OCI-LY7 (cell line): Measurements from ENCODE around the gene TIGD2. TPM values are rescaled to one million over a fixed set of nuclear protein-coding genes. Genes with fewer than 3 reads are reported as not detected.

Source experiments
- BruUV-seq: library from RNA; stranded (reverse); fragments of 400-500 nt; replicated peaks from 2 replicates; lab custom pipeline; 2021; lab: Mats Ljungman, UMichigan
- CTCF ChIA-PET: fragments of 300-600 bp; sonication (Branson Sonifier 250); formaldehyde crosslinking; loops from one replicate; lab custom pipeline; 2022; ENCODE audit warnings: antibody characterized with exemption; ENCODE audit not compliant: unreplicated experiment; lab: Charles Lee
- POLR2A ChIA-PET: fragments of 300-600 bp; sonication (Branson Sonifier 250); formaldehyde crosslinking; loops from one replicate; lab custom pipeline; 2022; ENCODE audit warnings: antibody characterized with exemption; lab: Charles Lee
- DNase-seq: peaks from one replicate; pipeline ENCODE4 v3.0.0-alpha.2; 2015; ENCODE audit warnings: low spot score
- H2AFZ ChIP-seq: fragments of 200-600 bp; sonication (generic), shearing (Covaris generic); 2 replicates; pipeline ENCODE4 v1.6.1; 2014; ENCODE audit warnings: mild to moderate bottlenecking, antibody characterized with exemption, low read length, moderate library complexity
- H3K27ac ChIP-seq: fragments of 200-600 bp; sonication (generic); 2 replicates; pipeline ENCODE4 v1.5.1; 2014; ENCODE audit warnings: mixed run types, low read depth, mild to moderate bottlenecking, moderate library complexity, low read length, inconsistent platforms; ENCODE audit not compliant: poor library complexity, severe bottlenecking
- H3K36me3 ChIP-seq: fragments of 200-600 bp; sonication (generic); 2 replicates; pipeline ENCODE4 v1.6.1; 2014; ENCODE audit warnings: mild to moderate bottlenecking, antibody characterized with exemption, low read length, moderate library complexity, mixed read lengths; ENCODE audit not compliant: insufficient read depth
- H3K4me1 ChIP-seq: fragments of 200-600 bp; sonication (generic); 2 replicates; pipeline ENCODE4 v1.5.1; 2014; ENCODE audit warnings: mild to moderate bottlenecking, low read length; ENCODE audit not compliant: insufficient read depth, poor library complexity, severe bottlenecking
- H3K4me2 ChIP-seq: fragments of 200-600 bp; sonication (generic); 2 replicates; pipeline ENCODE4 v1.6.1; 2014; ENCODE audit warnings: mild to moderate bottlenecking, low read length
- H3K4me3 ChIP-seq: fragments of 200-600 bp; sonication (generic); 2 replicates; pipeline ENCODE4 v1.5.1; 2014; ENCODE audit warnings: mild to moderate bottlenecking, low read depth, low read length; ENCODE audit not compliant: poor library complexity, severe bottlenecking
- H3K79me2 ChIP-seq: fragments of 200-600 bp; sonication (generic); 2 replicates; pipeline ENCODE4 v1.6.1; 2016; ENCODE audit warnings: low read depth, mild to moderate bottlenecking, low read length, moderate library complexity, mixed read lengths; ENCODE audit not compliant: insufficient read depth
- H3K9me2 ChIP-seq: fragments of 200-600 bp; sonication (generic); 2 replicates; pipeline ENCODE4 v1.6.1; 2016; ENCODE audit warnings: mild to moderate bottlenecking, low read length, mixed read lengths; ENCODE audit not compliant: insufficient read depth
- H3K9me3 ChIP-seq: fragments of 200-600 bp; sonication (generic); 2 replicates; pipeline ENCODE4 v1.6.1; 2014; ENCODE audit warnings: mild to moderate bottlenecking, mixed run types, low read length, mixed read lengths
- H4K20me1 ChIP-seq: fragments of 200-600 bp; sonication (generic); 2 replicates; pipeline ENCODE4 v1.6.1; 2014; ENCODE audit warnings: mild to moderate bottlenecking, antibody characterized with exemption, low read length, moderate library complexity, mixed read lengths; ENCODE audit not compliant: insufficient read depth
- EZH2phosphoT487 ChIP-seq: fragments of 200-600 bp; sonication (generic); IDR thresholded peaks from 2 replicates; pipeline ENCODE4 v1.6.1; 2018; ENCODE audit warnings: low read depth, borderline replicate concordance, mild to moderate bottlenecking, mixed run types, antibody characterized with exemption, low read length, moderate library complexity, mixed read lengths
- intact Hi-C: fragments of 100-400 bp; cut with micrococcal nuclease; formaldehyde crosslinking; loops from one replicate; pipeline ENCODE4 v1.10.0; 2022; ENCODE audit not compliant: unreplicated experiment
- total RNA-seq, 2 experiments: library from RNA; depleted of rRNA in 1 of 2; stranded (reverse); fragments of >200 nt in 1 of 2; shearing (Covaris generic) in 1 of 2; gene quantifications; 2 replicates each; pipeline ENCODE4 v1.2.3, GENCODE V29; 2014 to 2022
- TF ChIP-seq, protein P1 (sequence below): fragments of 200-600 bp; sonication (generic); conservative IDR thresholded peaks from 2 replicates; pipeline ENCODE4 v1.5.1; 2014; ENCODE audit warnings: mild to moderate bottlenecking, antibody characterized with exemption, low read length, moderate library complexity, mixed read lengths

Gene TIGD2
- total RNA-seq, 2 experiments from 2014 or later, result 6.3 to 10.0 TPM

DNA sequence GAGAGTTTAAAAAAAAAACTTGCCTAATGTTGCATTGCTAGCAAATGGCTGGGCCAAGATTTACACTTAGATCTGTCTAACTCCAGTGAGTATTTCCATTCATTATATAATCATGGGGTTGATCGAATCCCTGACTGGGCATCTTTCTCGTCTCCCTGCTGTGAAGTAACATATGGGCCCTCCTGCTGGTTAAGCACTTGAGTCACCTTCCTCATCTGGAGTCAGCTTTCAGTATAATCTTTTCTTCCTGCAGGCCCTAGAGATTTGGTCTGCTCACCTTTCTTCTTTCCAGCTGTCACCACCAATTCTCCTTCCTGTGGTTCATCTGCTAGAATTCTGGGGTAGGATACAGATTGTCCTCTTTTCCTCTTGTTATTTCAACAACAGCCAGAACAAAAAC is 41.6 kb downstream of the TIGD2 start:
- no peaks in the 10 kb centered on the region for H3K36me3 ChIP-seq
- no peak overlapping the region for H3K4me3 ChIP-seq
- no peaks in the 10 kb centered on the region for H3K9me3 ChIP-seq
- BruUV-seq, result no TSS peak
- TF ChIP-seq, protein P1, sequence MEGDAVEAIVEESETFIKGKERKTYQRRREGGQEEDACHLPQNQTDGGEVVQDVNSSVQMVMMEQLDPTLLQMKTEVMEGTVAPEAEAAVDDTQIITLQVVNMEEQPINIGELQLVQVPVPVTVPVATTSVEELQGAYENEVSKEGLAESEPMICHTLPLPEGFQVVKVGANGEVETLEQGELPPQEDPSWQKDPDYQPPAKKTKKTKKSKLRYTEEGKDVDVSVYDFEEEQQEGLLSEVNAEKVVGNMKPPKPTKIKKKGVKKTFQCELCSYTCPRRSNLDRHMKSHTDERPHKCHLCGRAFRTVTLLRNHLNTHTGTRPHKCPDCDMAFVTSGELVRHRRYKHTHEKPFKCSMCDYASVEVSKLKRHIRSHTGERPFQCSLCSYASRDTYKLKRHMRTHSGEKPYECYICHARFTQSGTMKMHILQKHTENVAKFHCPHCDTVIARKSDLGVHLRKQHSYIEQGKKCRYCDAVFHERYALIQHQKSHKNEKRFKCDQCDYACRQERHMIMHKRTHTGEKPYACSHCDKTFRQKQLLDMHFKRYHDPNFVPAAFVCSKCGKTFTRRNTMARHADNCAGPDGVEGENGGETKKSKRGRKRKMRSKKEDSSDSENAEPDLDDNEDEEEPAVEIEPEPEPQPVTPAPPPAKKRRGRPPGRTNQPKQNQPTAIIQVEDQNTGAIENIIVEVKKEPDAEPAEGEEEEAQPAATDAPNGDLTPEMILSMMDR, result no peak
- TF ChIP-seq EZH2phosphoT487, result no peak
- H4K20me1 ChIP-seq, result no peaks in the 10 kb centered on the region
- no peaks in the 10 kb centered on the region for H3K4me1 ChIP-seq
- H3K79me2 ChIP-seq, result no peaks in the 10 kb centered on the region
- ChIA-PET CTCF (no interaction called here), POLR2A (interaction anchor here (1.2 to 1.4 kb wide), 3 partner anchors 10 to 19 kb away, joined by 3 to 5 read pairs (median 4); no protein-coding TSS in a partner anchor)
- no peak for DNase-seq
- no peak overlapping the region for H3K4me2 ChIP-seq
- H3K27ac ChIP-seq, result no peak overlapping the region
- intact Hi-C loops, result no loop called here
- no peaks in the 10 kb centered on the region for H3K9me2 ChIP-seq
- H2AFZ ChIP-seq, result no peak overlapping the region

DNA sequence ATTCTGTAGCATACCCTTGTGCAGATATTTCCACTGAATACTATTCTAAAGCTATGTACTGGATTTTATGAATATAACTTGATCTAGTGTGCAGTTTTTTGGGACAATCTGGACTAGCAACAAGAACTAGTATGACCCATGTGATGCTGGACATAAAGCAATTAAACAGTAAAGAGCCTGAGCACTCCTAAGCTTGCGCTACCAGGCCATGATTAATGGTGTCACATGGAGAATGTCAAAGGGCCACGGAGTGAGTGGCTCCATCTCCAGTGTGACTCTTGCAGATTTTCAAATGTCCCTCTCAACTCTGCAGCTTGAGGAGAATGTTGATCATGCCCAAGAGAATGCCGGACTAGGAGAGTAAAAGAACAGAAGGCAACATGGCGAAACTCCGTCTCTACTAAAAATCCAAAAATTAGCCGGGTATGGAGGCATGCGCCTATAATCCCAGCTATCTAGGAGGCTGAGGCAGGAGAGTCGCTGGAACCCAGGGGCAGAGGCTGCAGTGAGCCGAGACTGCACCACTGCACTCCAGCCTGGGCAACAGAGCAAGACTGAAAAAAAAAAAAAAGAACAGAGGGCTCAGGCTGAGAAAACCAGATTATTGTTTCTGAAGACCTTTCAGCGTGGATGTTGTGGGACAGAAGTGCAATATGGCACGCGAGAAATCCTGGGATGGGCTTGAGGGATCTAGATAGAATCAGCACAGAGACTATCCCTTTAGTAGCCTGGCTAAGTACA is 45.0 kb downstream of the TIGD2 start:
- intact Hi-C loops, result loop anchor here (5.0 kb wide), 1 partner anchor 741 kb away; no protein-coding TSS in a partner anchor
- TF ChIP-seq, protein P1, result no peak
- no peak for TF ChIP-seq EZH2phosphoT487
- no peak for DNase-seq
- H4K20me1 ChIP-seq, result no peaks in the 10 kb centered on the region
- H3K27ac ChIP-seq, result no peak overlapping the region
- no TSS peak for BruUV-seq
- ChIA-PET POLR2A (interaction anchor here (0.6 kb wide), 1 partner anchor 1377 kb away, joined by 3 read pairs; no protein-coding TSS in a partner anchor), CTCF (no interaction called here)
- H3K4me3 ChIP-seq, result no peak overlapping the region
- H3K4me2 ChIP-seq, result no peak overlapping the region
- H2AFZ ChIP-seq, result no peak overlapping the region
- H3K79me2 ChIP-seq, result no peaks in the 10 kb centered on the region
- H3K9me2 ChIP-seq, result no peaks in the 10 kb centered on the region
- no peaks in the 10 kb centered on the region for H3K4me1 ChIP-seq
- no peaks in the 10 kb centered on the region for H3K36me3 ChIP-seq
- H3K9me3 ChIP-seq, result no peaks in the 10 kb centered on the region

DNA sequence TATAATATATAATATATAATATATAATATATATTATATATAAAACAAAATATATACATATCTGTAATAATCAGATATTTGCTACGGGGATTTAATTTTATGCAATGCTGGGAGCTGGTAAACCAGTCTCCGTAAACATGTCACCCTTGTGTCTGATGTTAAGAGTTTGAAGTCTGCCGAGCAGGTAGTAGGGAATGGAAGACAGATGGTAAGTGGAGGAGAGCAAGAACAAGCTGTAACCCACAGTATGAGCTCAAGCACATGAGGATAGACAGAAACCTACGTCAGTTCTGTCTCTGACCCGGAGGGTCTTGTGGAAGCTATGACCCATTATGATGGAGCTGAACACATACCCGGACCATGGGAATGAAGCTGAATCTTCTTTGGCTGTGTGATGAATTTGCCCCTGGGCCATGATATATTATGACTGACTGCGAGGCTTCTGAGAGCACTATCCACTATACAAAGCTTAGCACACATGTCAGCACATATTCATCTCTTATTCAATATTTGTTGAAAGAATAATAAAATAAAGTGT is 46.2 kb downstream of the TIGD2 start:
- no peaks in the 10 kb centered on the region for H3K36me3 ChIP-seq
- no peaks in the 10 kb centered on the region for H4K20me1 ChIP-seq
- no peak overlapping the region for H2AFZ ChIP-seq
- no peaks in the 10 kb centered on the region for H3K9me2 ChIP-seq
- intact Hi-C loops, result loop anchor here (5.0 kb wide), 1 partner anchor 740 kb away; no protein-coding TSS in a partner anchor
- H3K79me2 ChIP-seq, result no peaks in the 10 kb centered on the region
- DNase-seq, result no peak
- no peaks in the 10 kb centered on the region for H3K4me1 ChIP-seq
- H3K9me3 ChIP-seq, result no peaks in the 10 kb centered on the region
- ChIA-PET CTCF (interaction anchor here (0.5 kb wide), 1 partner anchor 1053 kb away, joined by 3 read pairs; no protein-coding TSS in a partner anchor), POLR2A (interaction anchor here (1.1 kb wide), 1 partner anchor 386 kb away, joined by 3 read pairs; no protein-coding TSS in a partner anchor)
- no peak for TF ChIP-seq EZH2phosphoT487
- TF ChIP-seq, protein P1, result no peak
- no peak overlapping the region for H3K27ac ChIP-seq
- no TSS peak for BruUV-seq
- H3K4me2 ChIP-seq, result no peak overlapping the region
- H3K4me3 ChIP-seq, result no peak overlapping the region
